C4-2B (cell line): ENCODE data around the gene NECTIN1.
A peak's percentile ranks its signal among the peaks of the same experiment; 100 is the strongest.

ENCODE experiments used
- H3K27ac ChIP-seq: fragments of 450-650 bp; 2 replicates; pipeline ENCODE4 v1.5.1; 2017
- CTCF ChIP-seq: fragments of 450-650 bp; conservative IDR thresholded peaks from 2 replicates; pipeline ENCODE4 v1.5.1; 2017; ENCODE audit warnings: mild to moderate bottlenecking
- ZFX ChIP-seq: fragments of 450-650 bp; IDR thresholded peaks from 2 replicates; pipeline ENCODE4 v1.6.1; 2017

Gene NECTIN1

GRCh38 chr11:119745776-119746535 lies 17.0 kb upstream of the NECTIN1 start:
- H3K27ac ChIP-seq = no peak overlapping the region
- TF ChIP-seq CTCF (no peak), ZFX (no peak)

DNA sequence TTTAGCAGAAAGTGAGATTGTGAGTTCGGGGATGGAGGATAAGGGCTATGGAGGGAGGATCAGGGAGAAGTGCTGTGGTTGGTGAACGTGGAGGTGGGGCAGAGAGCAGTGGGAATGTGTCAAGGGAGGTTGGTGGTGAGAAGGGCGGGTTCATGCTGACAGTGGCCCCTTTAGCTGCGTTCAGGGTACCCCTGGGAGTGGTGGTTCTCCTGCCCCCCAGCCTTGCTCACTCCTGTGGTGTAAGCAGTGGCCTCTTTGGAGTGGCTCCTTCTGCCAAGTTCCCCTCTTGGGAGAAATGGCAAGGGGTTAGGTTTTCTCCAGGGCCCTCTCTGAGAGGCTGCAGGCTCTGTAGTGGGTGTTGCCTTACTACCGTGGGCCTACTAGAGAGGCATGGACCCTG lies 16.1 kb upstream of the NECTIN1 start:
- no peak overlapping the region for H3K27ac ChIP-seq
- TF ChIP-seq ZFX (no peak), CTCF (no peak)

- TF ChIP-seq CTCF (no peak), ZFX (no peak)
- no peak overlapping the region for H3K27ac ChIP-seq
Measured at GRCh38 chr11:119744577-119744976, 15.6 kb upstream of the NECTIN1 start.

- H3K27ac ChIP-seq = no peak overlapping the region
Measured at GRCh38 chr11:119743006-119743405, 14.0 kb upstream of the NECTIN1 start.

GRCh38 chr11:119742263-119742861 lies 13.4 kb upstream of the NECTIN1 start:
- H3K27ac ChIP-seq = no peak overlapping the region

More at GRCh38 chr11:119743006-119743405, 14.0 kb upstream of the NECTIN1 start:
- no peak for TF ChIP-seq ZFX
- TF ChIP-seq CTCF = no peak

GRCh38 chr11:119741369-119742262 lies 12.6 kb upstream of the NECTIN1 start:
- TF ChIP-seq ZFX (no peak), CTCF (peak; percentile 90)
- no peak overlapping the region for H3K27ac ChIP-seq

More at GRCh38 chr11:119742263-119742861, 13.4 kb upstream of the NECTIN1 start:
- TF ChIP-seq CTCF (no peak), ZFX (no peak)

- H3K27ac ChIP-seq = no peak overlapping the region
- TF ChIP-seq CTCF (no peak), ZFX (no peak)
Measured at GRCh38 chr11:119739975-119740374, 11.0 kb upstream of the NECTIN1 start.
